Heart left ventricle (tissue), 13 donors: Measurements from ENCODE around the gene BAX.

Experiments
- POLR2A ChIP-seq, 2 donors: fragments of 450-650 bp; IDR thresholded peaks; one replicate each; pipeline ENCODE4 v1.6.1; 2017; ENCODE audit warnings: antibody characterized with exemption in 2 of 2, mild to moderate bottlenecking in 2 of 2, moderate library complexity in 2 of 2
- TF ChIP-seq, protein P1 (sequence below), 12 donors: fragments of 200-600 bp; sonication (generic) in 4 of 12; IDR thresholded peaks; one replicate each; pipeline versions ENCODE4 v1.5.0 to v1.8.0; 2018 to 2022; ENCODE audit warnings: antibody characterized with exemption in 12 of 12, mild to moderate bottlenecking in 5 of 12
- donor health status: ischemic (EF 13 %, LVEDD 7.1; RV severe dilation, severe dysfunction).
- donor health status: DM: no; HTN: yes; CAD: no.
- donor health status: DM: no; HTN: no; CAD: no.
- donor health status: ischemic (EF 25% LVEDD 6.9; RV normal size, moderate dysfunction).
- donor health status: ischemic (EF 25% LVEDD 5.7; RV mildly dilated, moderate dysfunction).
- donor health status: ischemic (EF 35%, LVEDD 5.7; RV mildly dilated, moderate dysfunction).
- donor health status: nonischemic (EF 11% LVEDD 7.7; RV severe dilation, severe dysfunction).
- donor health status: DM: yes; HTN: yes; CAD: no.
- donor health status: PGD.
- donor health status: ischemic (EF 29% LVEDD 5.4; RV normal size, mild dysfunction).
- donor health status: nonischemic (EF 23%, LVEDD 6.1; RV moderate dilation, normal function).

- TF ChIP-seq, protein P1, sequence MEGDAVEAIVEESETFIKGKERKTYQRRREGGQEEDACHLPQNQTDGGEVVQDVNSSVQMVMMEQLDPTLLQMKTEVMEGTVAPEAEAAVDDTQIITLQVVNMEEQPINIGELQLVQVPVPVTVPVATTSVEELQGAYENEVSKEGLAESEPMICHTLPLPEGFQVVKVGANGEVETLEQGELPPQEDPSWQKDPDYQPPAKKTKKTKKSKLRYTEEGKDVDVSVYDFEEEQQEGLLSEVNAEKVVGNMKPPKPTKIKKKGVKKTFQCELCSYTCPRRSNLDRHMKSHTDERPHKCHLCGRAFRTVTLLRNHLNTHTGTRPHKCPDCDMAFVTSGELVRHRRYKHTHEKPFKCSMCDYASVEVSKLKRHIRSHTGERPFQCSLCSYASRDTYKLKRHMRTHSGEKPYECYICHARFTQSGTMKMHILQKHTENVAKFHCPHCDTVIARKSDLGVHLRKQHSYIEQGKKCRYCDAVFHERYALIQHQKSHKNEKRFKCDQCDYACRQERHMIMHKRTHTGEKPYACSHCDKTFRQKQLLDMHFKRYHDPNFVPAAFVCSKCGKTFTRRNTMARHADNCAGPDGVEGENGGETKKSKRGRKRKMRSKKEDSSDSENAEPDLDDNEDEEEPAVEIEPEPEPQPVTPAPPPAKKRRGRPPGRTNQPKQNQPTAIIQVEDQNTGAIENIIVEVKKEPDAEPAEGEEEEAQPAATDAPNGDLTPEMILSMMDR (IDR thresholded peaks at IDR 0.05) = no peak
- no peak for TF ChIP-seq POLR2A (IDR thresholded peaks at IDR 0.05)
These were observed 16.4 kb upstream of the BAX start for GRCh38 chr19:48938256-48938655.
